ENCODE results near the gene ANXA11.
A peak's percentile ranks its signal among the peaks of the same experiment; 100 is the strongest.
"Not testable (repeated sequence)": the region's sequence is repeated elsewhere in the genome, so short reads cannot be mapped to it uniquely, and the experiment has no call there.

The ANXA11 gene

DNA sequence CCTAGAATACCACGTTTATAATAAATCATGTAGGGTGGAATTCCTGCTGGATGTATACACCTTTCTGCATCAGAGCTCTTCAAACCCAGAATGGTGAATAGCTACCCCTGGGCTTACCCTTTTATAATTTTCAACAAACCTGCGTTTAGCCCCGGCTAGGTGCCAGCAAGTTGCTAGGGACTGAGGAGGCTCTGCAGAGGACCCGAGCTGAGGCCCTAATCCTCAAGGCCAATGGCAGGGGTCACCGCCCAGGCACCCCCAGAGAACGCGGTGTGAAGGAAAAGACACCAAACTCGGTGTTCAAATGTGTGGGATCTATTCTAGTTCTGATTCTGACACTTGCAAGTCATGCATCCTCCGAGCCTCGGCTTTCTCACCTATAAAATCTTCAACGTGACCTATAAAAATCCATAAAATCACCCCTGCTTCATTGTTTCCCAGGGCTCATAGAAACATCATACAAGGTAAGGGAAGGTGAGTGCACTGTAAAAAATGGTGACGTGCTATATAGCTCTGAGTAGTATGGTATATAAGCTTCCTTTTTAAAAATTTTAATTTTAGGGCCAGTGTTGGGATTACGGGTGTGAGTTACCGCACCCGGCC is 2.5 kb upstream of the ANXA11 start:
- DNase-seq: no peak

DNA sequence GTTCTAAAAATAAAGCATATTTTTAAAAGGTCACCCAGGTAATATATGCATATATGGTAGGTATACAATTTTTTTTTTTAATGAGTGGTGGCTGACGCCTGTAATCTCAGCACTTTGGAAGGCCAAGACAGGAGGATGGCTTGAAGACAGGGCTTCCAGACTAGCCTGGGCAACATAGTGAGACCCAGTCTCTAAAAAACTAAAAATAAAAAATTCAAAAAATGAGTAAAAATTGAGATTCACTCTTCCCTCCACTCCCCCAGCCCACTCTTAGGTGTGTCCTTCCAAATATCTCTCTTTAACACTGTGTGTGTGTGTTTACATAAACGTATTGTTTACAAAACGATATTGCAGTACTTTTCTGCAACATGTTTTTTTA is 929 bp upstream of the ANXA11 start:
- DNase-seq: no peak

DNA sequence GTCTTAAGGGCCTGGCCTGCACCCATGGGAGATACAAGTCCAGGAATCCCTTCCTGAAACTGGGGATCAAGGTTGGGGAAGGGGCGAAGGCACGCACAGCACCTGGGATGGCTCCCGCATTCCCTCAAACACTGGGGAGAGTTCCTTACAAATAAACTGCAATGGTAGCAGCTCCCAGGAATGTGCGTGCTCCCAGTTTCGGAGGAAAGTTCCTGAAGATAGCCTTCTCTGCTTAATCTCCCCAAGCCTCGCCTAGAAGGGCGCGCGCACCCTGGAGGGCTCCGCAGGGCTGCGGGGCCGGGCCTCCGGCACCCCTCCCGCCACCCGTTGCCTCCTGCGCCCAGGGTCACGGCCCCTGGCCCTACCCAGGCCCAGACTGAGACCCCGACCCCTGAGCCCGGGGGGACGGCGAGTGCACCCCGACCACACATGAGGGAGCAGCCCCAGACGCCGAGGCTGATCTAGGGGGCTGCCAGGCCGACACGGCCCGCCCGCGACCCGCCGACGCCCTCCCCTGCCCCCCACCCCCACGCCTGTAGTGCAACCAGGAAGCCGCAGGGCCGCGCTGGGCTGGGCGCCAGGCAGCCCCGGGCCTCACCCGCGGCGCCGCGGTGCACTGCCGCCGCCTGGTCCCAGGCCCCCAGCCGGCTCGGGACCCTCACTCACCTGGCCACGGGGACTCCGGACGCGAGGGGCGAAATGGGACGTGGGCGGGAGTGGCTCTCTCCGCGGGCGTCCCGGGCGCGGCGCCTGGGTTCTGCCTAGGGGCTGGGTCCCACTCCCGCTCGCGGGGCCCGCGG is 460 bp downstream of the ANXA11 start:
- DNase-seq: peak; percentile 29

GRCh38 chr10:80203835-80204676 is 1.3 kb downstream of the ANXA11 start:
- DNase-seq: no peak

DNA sequence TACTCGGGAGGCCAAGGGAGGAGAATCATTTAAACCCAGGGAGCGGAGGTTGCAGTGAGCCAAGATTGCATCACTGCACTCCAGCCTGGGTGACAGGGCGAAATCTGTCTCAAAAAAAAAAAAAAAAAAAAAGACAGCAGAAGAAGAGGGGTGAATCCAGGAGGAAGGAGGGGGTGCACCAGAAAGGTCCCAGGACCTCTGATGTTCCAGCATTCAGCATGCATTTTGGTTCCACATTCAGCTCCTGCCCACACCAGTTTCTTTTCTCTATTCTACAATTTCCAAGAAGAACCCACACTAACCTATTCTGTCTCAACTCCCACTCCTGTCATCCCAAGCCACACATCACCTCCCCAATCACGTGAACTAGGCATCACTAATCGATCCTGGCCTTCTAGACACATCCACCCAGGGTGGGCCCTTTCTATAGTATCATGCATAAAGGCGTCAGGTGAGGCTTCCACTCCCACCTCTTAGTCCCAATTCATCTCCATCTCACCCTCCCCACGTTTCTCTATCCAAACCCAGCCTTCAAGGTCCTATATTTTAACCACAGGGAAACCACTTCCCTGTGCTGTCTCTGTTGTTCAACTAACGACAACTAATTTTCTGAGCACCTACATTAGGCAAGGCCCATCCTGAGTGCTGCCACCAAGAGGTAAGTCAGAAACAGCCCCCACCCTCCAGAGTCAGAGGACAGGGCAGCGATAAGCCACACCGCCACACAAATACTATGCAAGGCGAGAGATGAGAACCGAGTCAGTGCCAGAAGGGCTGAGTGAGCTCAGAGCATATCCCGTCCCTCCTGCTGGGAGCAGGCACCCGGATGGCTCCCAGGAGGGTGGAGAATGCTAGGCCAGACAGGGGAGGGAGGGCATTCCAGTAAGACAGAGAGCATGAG is 2.2 kb downstream of the ANXA11 start:
- peak; percentile 56 for DNase-seq

GRCh38 chr10:80202530-80202929 is 2.8 kb downstream of the ANXA11 start:
- not testable (repeated sequence) for DNase-seq

GRCh38 chr10:80201608-80202141 is 3.7 kb downstream of the ANXA11 start:
- peak; percentile 24 for DNase-seq

DNA sequence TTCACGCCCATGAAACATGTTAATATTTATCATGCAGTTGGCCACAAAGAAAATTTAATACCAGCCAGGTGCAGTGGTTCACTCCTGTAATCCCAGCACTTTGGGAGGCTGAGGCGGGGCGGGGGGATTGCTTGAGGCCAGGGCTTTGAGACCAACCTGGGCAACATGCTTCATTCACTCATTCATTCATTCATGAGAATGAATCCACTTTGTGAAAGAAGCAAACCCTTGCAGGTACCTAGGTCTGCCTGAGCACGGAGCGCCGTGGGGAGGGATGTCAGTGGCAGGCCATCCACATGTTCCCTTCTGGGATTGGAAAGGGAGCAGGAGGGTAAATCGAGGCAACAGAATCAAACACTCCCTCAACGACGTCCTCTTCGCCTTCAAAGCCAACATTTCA is 4.7 kb downstream of the ANXA11 start:
- no peak for DNase-seq

DNA sequence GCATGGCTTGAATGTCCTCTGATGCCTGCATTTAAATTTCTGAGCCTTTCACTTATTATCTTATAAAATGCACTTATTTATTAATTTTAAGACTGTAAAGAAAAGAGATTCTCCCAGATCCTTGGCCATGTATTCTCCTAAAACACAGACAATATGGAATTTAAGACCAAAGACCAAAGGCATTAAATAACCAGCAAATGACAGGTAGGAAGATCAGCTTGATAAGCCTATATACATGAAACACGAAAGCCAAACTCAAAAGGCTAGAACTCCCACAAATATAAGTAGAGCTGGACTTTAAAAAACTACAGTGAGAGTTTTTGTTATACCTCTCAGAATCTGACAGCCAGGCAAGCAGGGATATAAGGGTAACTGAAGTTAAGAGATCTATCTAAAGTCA is 5.1 kb downstream of the ANXA11 start:
- no peak for DNase-seq

- DNase-seq: peak; percentile 29
Observed at GRCh38 chr10:80199828-80200227, 5.5 kb downstream of the ANXA11 start.

DNA sequence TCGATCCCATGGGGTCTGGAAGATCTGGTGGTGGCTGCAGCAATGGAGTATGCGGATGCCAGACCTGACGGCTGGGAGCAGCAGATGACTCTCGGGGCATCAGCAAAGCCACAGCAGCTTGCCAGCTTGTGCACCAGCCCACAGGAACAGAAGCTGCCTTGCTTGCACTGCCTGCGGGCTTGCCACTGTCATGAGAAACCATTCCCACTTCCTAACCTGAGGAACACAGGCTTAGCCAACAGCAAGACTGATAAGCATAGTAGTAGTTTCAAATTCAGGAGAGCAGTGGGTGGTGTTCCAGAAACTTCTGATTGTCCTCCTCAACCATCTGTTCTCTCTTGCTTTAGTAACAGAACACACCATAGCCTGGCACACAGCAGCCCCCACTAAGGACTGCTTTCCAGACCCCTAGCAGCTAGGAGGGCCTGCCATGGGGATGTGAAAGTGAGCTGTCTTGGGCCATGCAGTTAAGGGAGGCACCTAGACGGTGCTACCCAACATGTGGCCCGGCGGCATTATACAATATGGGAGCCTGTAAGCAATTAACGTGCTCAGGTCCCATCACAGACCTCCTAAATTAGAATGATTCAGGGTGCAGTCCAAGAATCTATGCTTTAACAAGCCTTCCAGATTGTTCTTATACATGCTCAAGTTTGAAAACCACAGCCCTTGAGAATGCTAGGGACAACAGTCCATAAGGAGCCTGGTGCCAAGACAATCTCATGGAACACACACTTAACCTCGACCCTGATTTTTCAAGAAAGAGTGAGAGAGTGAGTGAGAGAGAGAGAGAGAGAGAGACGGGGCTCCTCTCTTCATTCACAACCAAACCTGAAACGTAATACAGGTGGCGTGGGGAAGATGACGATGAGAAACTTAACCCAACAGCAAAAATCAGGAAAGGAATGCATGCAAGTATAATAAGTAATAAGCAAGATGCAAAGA is 7.1 kb downstream of the ANXA11 start:
- no peak for DNase-seq

- no peak for DNase-seq
Observed at GRCh38 chr10:80196950-80197315, 8.4 kb downstream of the ANXA11 start.

DNA sequence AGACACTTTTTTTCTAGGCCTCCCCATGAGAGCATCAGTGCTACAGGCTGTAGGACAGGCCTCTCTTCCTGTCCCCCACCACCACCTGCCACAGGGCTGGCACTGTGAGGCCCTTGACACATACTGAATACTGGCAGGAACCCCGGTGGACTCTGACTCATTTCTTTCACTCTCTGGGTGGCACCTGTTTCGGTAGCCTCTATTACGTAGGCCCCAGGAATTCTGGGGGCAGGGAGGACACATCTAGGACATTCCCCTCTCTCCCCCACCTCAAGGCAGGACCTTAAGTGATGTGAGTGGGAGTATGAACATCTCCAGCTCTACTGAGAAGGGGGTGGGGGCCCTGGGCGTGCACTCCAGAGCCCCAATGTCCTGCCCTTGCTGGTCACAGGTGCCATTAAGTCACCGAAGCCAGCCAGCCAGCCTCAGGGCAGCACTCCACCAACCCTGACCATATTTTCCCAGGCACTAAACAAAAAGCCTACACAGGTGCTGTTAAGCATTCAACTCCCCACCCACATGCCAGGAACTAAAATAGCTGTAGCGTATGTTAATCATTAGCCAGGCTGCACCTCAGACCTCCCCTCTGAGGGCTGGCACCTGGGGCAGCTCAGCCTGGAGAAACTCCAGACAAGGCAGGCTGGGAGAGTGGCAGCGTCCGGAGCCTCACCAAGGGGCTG is 8.9 kb downstream of the ANXA11 start:
- DNase-seq: peak; percentile 60

DNA sequence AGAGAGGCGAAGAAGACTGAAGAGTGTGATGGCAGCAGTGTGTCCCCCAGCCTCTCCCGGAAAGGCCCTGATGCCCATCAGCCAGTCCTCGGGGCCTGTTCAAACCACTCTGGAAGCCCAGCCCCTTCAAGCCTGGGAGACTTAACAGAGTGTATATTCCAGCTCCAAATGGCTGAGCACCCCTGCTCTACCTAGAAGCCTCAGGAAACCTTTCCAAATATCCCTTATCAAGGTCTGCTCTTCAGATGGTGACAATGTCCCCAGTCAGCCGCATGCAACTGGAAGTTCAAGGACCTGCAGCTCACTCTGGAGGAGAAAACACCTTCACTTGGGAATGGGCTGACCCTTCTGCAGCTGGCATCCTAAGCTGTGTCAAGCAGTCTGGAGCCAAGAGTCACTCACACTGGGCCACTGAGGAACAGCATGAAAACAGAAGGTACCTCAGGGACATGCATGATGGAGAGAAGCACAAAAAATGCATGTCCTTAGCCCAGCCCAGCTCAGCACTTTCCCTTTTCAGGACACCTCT is 10.2 kb downstream of the ANXA11 start:
- no peak for DNase-seq

DNA sequence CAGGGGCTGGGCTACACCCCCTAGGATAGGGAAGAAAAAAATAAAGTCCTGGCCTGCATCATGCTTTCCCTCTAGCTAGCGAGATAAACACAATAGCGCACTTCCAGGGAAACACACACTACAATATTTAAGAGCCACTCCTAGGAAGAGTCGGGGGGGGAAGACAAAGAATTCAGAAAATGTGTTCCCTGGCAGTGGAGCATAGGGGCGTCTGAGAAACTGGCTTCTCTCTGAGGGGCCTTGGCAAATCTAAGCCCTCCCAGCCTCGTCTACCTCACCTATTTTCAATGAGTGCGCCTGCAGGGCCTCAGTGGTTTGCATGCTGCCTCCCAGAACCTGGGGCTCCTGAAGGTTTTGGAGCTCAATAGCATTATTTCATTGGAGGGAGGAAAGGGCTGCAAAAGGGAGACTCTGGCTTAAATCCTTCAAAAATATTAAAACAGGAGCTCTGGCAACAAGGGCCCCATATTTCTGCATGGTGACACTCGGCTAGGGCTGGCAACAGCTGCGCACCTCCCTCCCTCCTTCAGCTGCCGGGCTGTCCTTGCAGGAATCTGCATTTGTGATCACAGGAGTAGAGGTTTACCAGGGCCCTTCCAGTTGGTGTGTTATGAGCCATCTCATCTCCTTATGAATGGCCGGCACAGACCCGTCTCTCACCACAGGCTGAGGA is 10.8 kb downstream of the ANXA11 start:
- no peak for DNase-seq

DNA sequence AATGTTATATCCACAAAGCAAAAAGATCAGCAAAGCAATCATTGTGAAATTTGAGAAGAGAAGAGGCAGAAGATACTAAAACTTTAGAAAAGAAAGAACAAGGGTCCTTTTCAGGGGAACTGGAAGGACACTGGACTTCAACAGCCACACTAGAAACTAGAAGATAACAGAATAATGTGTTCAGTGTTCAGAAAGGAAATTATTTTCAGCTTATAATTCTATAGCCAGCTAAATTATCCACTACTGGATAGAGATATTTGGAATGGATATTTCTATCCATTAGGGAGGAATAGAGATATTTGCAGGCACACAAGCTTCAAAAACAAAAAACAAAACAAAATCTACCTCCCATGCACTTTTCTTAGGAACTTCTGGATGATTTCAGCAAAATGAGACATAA is 12.8 kb downstream of the ANXA11 start:
- DNase-seq: no peak

- DNase-seq: peak; percentile 38
Observed at GRCh38 chr10:80191589-80192270, 13.6 kb downstream of the ANXA11 start.

DNA sequence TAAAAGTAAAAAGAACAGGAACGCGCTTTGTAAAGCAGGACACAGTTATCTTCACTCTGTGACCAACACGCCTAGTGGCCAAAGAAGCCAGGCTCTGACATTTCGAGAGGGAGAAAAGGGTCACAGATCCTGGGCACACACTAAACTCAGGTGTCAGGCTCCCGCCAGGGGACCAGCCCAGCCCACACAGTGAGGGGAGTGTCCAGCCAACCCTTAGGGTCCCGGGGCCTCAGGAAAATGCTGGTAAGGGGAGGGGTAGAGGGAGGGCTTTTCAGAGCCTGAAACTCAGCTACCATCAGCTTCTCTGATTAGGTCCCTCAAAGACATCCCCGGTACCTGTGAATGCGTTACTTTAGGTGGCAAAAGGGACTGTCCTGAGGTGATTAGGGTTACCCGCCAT is 16.6 kb downstream of the ANXA11 start:
- DNase-seq: no peak

Data from CD4-positive, alpha-beta T cell treated with Interferon gamma for 1 hour (primary cell).